Measurements from ENCODE around the gene DGKG. TPM values are rescaled to one million over a fixed set of nuclear protein-coding genes. Genes with fewer than 3 reads are reported as not detected.

Gene DGKG
- total and polyA plus RNA-seq, 9 of the 15 experiments (the other 6 are each of a cell fraction or from before 2014, with no cell fraction given), result 0.01 to 0.36 (median 0.15) TPM

- TF ChIP-seq AFF1 (IDR thresholded peaks at IDR 0.05; ENCODE audit: low read depth in 1 of 2, partially characterized antibody in 2 of 2) (no peak), TCFL5 (CRISPR knock-in tag; conservative IDR thresholded peaks at IDR 0.05) (no peak), CBFB (CRISPR knock-in tag; IDR thresholded peaks at IDR 0.05) (no peak), PHB2 (IDR thresholded peaks at IDR 0.05; ENCODE audit: low read depth) (no peak), PCBP2 (IDR thresholded peaks at IDR 0.05; ENCODE audit: low read depth, low read length, poor library complexity, severe bottlenecking) (no peak), MNT (conservative IDR thresholded peaks at IDR 0.05) (peak; percentile 56 to 72), EZH2 (IDR thresholded peaks at IDR 0.05; ENCODE audit: borderline replicate concordance, low read depth, low read length) (no peak), XRCC5 (IDR thresholded peaks at IDR 0.05; ENCODE audit: low read depth, low read length) (no peak), NFE2 (IDR thresholded peaks at IDR 0.05; ENCODE audit: low read depth) (peak; percentile 97), TCF15 (CRISPR knock-in tag; IDR thresholded peaks at IDR 0.05) (no peak), HES1 (IDR thresholded peaks at IDR 0.05; ENCODE audit: low read depth) (no peak), PTBP1 (IDR thresholded peaks at IDR 0.05; ENCODE audit: low read depth, low read length) (no peak)
Measured at GRCh38 chr3:186241910-186242821, 119.9 kb downstream of the DGKG start (continued).
